CD4-positive, alpha-beta T cell treated with Interleukin-15 for 1 hour (primary cell): ENCODE measurements around the gene GRIP1.

Source experiments
- DNase-seq: peaks from one replicate; pipeline ENCODE4 v3.0.0-alpha.2; 2020

GRIP1 gene

DNA sequence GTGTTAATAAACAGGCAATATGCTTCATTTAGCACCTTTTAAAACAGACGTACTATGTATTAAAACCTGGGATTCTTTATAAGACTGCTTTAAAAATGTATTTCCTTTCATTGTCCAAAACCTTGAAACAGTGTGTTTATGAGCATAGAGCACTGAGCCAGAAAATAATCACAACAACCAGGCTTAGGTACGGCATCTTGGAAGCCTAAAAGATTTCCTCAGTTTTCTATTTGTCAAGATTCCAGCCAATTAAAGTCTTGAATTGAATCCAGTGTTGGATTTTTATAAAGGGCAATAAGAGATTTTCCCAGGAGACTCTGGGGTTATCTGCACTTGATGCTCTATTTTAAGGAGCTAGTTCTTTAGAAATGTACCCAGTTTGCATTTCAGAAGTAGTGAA is 80.3 kb downstream of the GRIP1 start:
- DNase-seq: no peak

DNA sequence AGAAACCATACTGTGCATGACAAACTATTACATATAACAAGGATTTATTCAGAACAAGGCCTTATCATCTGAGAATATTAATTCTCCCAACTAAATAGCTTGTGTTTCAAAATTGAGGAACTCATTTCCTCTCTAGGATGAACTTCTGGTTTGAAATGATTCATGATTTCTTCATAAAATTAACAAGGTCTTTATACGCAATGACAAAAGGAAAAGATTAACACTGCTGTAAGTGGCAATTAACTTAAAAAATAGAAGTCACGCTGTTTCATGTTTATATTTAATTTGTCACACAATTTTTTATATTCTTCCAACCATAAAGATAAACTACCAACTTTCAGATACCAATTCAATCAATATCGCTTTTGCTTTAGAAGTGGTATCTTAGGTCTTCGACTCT is 80.8 kb downstream of the GRIP1 start:
- no peak for DNase-seq

DNA sequence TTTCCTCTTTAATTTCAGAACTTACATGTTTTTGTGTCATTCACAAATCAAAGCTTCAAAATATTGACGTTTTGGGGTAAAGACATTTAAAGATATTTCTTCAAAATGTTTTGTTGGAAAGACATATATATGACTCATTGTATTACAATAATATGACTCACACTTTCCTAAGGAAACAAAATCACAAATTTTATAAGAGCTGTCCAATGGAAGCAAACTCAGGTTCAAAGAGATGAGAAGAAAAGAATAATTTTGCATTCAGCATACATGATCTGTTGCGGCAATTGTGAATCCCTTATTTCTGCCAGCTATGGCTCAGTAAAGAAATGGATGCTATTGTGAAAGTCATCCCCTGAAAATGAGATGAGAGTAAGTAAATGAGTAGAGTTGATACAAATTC is 82.7 kb downstream of the GRIP1 start:
- no peak for DNase-seq

DNA sequence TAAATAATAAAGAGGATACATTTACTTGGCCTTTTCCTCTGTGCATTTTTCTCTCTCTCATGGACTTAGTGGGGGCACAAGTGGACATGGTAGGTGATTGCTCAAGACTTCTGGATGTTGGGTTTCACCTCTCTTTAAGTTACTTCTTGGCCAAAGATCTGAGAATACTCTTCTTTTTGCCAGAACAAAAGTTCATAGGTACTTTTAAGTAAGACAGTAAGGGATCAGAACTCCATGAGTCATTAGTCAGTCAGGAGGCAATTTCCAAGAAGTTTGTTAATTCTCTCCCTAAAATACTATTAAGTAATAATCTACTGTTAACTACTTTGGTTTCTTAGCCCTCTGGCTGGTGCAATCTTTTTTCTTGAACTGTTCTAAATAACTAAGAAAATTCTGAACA is 84.2 kb downstream of the GRIP1 start:
- no peak for DNase-seq

DNA sequence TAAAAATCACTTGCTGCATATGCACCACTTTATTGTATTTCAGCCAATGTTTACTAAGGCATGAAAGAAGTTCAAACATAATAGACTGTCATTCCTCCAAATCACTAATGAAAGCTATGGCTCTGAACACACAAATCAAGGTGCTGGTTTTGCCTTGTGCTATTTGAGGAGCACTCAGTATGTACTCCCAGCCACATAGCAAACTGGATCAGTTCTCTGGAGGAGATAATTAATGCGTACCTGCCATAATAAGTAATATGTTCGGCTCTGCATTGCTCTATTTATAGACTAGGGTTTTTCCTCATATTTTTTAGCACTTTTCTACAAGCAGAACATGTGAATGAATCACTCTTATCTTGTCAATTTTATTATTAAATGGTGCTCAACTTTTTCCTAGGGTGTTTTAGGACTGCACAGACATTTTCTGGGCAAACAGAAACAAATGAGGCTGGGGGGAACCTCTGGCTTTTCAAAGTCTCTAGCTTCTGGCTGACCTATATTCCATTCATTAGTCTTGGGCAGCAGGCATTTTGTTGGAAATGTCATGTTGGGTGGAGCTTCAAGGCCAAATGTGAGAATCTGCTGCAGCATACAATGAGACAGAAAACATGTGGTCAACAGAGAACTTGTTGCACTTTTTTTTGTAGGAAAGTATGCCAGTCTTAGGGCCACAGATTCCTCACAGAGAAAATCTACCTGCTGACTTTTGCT is 88.4 kb downstream of the GRIP1 start:
- DNase-seq: no peak

DNA sequence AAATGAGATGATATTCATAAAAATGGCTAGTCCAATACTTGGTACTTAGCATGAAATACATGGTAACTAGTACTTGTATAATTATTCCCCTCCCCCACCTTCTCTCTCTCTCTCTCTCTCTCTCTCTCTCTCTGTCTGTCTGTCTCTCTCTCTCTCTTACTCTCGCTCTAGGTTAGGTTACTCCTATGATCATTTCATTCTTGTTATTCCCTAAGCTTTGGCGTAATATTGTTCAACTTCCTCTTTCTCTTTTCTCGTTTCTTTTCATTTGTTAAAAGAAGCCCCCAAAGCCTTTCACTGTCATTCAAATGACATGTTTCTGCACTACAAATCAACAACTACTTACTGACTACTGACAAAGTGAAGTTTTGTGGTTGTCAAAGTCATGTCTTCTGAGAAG is 89.8 kb downstream of the GRIP1 start:
- no peak for DNase-seq

DNA sequence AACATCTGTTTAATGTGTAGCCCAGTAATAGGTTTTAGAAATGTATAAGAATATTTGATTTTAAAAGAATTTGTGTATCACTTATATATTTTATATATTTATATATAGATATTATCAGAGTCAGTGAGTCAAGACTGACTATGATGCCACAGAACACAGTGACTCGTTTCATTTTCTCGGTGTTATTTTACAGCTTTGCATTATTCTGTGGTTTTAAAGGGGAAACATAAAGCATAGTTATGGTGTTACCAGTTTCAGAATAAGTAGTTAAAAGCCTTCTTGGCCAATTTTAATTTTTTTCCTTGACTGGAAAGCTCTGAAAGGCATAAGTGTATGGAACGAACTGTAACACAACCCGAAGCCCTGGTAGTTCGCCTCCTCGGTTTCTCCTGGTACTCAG is 91.0 kb downstream of the GRIP1 start:
- DNase-seq: no peak

DNA sequence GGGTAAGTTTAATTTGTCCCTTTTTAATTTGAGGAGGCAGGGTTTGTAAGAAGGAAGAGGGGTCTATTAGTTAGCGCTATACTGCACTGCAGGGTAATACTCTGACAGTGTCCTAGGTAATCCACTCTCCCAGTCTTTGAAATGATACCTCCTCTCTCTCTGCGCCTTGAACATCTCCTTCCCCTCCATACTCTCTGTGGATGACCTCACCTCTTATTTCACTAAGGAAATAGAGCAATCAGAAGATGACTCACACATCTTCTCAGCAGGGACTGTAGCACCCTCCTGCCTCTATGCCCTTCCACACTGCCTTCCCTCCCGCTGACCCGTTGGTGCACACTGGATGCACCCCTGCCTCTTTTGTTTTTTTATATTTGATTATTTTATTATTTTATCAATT is 94.2 kb downstream of the GRIP1 start:
- no peak for DNase-seq

DNA sequence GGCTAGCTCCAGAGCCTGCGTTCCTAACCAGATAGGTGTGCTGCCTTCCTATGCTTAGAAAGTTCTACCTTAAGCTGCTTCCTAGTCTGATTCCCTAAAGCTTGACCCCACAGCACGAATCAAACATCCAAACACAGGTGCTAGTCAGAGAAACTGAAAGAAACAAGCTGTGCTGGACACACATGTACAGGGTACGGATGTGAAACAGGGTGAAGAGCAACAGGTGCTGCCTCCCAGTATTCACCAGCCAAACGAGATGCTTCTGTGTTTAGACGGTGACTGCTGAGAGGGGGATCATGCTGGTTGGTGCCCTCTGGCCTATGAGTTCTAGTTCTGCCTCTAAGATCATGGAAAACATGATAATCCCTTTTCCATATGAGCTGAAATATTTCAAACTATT is 105.3 kb downstream of the GRIP1 start:
- DNase-seq: no peak

DNA sequence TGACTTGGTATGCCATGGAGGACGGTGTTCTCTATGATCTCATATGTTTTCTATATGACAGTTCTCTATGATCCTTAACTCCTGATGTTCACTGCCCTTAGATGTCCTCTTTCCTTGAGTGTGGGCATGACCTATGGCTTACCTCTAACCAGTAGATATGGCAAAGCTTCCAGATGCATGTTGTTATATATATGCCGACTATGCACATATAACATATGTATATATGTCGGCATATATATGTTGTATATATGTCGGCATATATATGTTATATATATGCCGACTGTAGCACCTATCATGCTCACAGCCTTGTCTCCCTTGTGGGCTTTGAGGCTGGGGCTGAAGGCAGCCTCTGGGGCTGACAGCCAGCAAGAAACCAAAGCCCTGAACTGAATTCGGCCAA is 106.0 kb downstream of the GRIP1 start:
- DNase-seq: no peak

DNA sequence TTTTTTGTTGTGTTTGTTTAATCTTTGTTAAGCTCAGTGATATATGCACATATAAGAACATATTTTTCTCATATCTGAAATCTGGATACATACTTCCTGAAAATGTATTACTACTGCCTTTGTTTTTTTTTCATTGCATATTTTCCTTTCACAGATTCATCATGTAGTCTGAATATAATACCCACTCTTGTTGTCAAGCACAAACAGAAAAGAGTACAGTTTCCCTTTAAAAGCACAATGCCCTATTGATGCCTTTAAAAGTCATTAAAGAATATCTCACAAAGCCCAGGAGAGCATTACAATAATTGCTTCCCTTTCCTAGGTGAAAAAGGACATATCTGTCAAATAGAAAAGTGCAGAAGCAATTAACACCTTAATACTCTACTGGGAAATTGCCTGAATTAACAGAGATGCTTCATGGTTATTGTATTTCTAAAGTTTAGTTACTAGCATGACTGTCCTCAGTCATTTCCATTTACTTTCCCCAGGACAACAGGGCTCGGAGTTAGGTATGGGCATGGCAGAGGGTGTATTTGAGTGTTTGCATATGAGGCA is 107.4 kb downstream of the GRIP1 start:
- DNase-seq: no peak

DNA sequence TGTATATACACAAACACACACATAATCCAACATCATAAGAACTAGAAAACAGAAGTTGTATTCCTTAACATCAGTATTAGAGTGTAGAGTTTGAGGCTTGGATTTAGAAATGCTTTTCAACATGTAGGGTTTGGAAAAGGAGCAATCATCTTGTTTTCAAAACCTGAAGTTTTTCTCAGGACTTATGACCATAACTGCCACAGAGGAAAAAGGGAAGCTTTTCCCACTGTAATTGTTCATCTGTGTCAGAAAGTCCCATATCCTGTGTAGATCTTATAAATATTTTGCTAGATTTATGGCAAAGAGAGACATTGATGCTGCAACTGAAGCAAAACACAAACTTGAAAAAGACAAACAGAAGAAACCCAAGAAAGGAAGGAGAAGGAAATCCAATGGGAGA is 115.7 kb downstream of the GRIP1 start:
- no peak for DNase-seq

DNA sequence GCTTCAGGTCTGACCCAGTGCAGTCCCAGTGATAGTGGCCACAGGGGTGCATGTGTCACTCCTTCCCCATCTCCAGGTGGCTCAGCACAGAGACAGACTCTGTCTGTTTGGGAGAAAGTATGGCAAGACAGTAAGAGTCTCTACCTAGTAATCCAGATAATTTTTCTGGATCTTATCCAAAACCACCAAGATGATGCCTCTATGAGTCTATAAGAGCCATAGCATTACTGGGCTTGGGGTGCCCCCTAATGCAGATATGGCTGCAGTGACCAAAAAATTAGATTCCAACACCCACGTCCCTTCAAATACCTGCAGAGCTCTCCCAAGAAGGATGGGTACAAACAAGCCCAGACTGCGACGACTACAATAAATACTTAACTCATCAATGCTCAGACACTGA is 123.8 kb downstream of the GRIP1 start:
- no peak for DNase-seq

DNA sequence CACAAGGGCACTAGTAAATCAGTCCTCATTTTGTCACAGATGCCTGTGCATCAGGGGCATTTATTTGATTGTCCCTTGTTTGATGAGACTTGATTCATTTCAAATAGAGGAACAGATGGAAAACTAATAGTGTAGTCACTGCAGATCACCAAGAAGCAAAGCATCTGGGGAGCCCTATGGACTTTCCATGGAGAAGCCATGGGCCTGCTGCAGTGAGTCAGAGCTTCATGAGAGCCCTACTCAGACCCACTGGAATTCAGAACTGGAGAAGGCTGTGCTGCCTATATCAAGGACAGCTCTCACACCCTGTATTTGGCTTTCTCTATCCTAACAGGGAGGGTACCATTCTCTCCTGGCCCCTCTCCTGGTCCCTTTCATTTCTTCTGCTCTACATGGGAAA is 126.2 kb downstream of the GRIP1 start:
- DNase-seq: no peak

DNA sequence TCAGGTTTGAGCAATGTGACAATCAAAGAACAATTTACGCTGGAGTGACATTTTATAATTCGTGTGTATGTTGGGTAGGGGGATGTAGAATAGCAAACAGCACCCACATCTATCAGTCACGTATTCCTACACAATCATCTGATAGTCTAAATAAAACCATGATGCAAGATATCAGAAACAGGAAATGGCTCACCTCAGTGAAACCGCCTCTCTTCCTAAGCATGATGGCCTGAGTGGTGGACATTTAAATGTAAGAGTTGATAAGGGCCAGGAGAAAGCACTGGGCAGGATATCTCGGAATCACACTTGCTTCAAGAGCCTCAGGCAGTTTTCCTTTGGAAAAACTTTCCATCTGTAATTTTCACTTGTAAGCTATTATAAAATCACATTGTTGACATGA is 128.2 kb downstream of the GRIP1 start:
- DNase-seq: no peak

DNA sequence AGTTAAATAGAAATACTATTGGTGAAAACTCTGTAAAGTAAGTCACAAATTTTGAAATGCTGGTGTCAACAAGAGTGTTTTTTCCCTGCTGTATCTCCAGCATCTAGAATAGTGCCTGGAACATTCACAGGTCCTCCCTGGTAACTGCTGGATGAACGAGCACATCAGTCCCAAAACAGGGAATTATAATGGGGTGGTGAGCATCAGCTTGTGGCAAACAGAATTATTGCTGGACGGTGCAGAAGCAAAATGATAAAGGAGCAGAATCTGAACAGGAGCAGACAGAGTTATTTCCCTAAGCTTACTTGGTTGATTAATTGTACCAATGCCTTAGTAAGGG is 129.9 kb downstream of the GRIP1 start:
- no peak for DNase-seq

DNA sequence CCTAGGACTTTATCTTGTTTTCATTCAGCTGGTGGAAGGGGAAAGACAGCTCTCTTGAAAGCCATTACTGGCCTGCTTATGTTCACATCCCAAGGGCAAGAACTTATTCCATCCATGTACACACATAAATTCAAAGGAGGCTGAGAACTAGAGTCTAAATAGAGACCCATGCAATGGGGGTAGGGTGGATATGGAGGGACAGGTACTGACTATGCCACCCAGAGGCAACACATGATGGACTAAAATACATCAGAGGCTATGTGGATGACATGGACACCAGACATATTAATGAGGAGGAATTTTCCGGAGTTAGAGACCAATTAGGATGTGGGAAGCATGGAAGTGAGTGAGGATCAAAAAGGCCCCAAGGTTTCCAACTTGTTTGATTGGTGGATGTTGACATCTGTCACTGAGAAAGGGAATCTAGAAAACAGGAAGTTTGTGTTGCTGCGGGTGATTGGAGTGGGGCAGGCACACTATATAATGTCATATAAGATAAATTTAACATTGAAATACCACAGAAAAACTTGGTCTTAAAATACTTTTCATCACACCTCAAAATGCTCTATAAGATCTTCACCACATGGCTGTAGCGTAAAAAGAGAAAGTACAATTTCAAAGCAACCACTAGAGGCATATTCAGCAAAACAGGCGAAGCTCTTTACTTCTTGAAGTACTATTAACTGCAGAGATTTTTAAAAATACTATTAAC is 130.4 kb downstream of the GRIP1 start:
- no peak for DNase-seq

DNA sequence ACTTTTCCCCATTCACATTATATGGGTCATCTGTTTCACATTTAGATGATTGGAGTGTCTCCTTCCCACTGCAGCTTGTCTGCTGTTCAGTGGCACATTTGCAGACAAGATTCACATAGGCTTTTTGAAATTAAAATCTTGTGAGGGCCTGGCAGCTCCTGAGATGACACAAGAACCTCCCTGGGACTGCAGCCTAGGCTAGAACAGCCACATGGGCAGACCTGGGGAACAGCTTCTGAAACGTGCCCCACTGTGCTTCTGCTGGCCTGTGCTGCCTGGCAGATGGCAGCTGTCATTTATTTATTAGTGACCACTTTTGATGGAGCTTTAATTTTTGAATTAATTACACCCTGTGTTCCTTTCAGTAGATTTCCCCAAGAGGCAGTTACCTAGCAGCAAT is 137.4 kb downstream of the GRIP1 start:
- no peak for DNase-seq

DNA sequence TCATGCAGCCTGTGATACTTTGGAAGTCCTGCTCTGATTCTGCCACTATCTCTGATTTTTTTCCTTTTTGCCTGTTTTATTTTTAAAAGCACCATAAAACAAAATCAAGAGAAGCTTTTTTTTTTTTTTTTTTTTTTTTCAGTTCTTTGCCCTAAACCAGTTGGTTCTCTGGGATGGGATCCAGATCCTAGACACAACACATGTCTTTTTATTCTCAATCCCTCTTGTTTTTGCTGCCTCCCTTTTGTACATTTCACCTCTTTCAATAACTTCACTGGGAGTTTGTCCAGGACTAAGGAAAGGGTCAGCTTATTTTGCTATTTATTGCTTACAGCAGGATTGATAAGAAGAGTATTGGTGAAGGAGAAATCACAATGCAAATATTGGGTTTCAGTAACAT is 139.4 kb downstream of the GRIP1 start:
- DNase-seq: no peak

DNA sequence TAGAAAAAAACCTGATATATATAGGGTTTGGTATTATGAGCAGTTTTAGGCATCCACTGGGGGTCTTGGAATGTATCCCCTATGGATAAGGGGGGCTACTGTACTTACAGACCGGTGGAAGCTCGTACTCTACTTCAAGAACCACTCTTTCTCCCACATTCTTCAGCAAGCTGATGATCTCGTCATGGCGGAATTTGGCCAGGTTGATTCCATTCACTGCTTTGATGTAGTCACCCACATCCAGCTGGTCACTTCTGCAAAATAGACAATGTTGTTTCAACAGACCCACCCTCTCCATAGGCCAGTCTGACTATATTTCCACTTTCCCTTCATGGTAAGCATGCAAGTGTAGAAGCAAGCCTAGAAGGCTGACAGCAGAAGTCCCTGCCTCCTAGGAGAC is 139.9 kb downstream of the GRIP1 start:
- no peak for DNase-seq

DNA sequence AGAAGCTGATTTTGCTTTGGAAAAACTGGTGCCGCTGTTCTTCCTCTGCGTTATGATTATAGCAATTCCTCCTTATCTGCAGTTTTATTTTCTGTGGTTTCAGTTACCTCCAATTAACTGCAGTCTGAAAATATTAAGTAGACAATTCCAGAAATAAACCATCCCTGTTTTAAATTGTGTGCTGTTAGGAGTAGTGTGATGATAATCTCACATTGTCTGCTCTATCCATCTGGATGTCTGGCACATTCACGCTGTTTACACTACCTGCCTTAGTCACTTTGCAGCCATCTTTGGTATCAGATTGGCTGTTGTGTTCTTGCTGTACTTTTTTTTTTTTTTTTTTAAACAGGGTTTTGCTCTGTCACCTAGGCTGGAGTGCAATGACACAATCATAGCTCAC is 141.0 kb downstream of the GRIP1 start:
- no peak for DNase-seq

DNA sequence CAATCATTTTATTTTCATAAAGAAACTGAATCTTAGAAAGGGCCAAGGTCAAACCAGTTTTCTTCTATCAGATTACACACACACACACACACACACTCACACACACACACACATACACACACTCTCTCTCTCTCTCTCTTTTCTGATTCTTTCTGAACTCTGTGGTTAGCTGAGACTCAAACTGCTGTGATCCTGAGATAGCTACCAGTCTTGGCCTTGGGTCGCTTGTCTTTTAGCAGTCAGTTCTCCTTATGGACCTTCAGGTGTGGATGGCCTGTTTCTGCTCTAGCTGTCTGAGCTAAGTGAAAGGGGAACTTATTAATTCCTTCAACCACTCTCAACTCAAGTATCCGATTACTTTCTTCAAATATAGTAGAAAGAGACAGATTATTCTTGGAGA is 145.1 kb downstream of the GRIP1 start:
- no peak for DNase-seq

DNA sequence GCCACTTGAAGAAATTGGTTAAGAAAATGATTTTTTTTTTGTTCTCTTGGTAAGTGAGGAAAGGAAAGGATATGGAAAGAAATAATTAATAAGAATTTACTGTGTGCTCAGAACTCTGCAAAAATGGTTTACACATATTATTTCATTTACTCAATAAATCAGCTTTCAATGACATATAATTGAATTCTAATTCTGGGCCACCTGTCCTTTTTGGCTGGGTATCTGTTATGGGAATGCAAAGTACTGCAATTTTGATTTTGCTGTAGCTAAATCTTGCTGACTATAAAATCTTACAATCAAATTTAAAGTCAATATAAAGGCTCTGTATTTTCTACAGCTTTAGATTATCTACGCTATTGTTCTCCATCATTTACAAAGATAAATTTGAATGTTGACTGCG is 147.1 kb downstream of the GRIP1 start:
- no peak for DNase-seq

DNA sequence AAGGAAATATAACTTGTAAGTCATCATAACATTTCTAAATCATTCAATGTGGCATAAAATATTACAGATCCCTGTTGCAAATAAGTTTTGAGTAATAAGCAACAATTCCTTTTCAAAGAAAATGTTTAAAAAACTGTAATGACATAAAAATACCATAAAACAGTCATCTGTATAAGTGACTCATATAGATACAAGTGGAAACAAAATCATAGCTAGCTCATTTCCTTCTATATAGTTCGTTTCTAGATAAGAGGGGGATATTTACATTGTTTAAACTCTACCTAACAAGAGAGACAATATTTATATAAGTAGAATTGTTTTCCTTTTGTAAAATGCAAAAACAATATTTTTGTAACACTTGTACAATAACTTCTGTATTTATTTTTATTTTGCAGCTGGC is 148.9 kb downstream of the GRIP1 start:
- DNase-seq: no peak

DNA sequence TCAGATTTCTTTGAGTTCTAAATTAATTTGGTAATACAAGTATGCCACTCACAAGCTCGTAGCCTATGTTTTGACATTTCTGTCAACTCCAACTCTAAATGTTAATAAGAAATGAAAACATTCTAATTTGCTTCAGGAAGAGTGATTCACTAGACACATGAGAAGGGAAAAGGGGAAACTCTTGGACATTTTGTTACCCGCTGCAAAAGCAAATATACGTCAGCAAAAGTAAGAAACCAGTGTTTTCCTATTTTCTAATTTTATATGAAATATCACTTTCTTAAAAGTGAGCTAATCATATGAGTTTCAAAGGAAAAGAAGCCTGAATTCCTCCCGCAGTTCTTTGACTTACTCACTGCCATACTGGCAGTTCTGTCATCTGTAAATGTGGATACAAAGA is 162.3 kb downstream of the GRIP1 start:
- DNase-seq: no peak
